NCI-H1436 treated with DMSO at 0.1 percent for 48 hours (cell line): ENCODE results near the gene SELENOO.

Experiments
- DNase-seq: peaks from one replicate; lab custom pipeline; 2025; lab: John Stamatoyannopoulos, UW

Gene SELENOO

GRCh38 chr22:50216684-50217520 lies 16.1 kb downstream of the SELENOO start:
- DNase-seq = no peak

- DNase-seq = no peak
These were observed 16.8 kb downstream of the SELENOO start for GRCh38 chr22:50217543-50218152.

- DNase-seq = no peak
These were observed 17.6 kb downstream of the SELENOO start for GRCh38 chr22:50218153-50218995.

GRCh38 chr22:50218996-50219727 lies 18.4 kb downstream of the SELENOO start:
- DNase-seq = no peak

- DNase-seq = no peak
These were observed 19.2 kb downstream of the SELENOO start for GRCh38 chr22:50219800-50220602.

GRCh38 chr22:50220603-50221409 lies 20.0 kb downstream of the SELENOO start:
- DNase-seq = no peak

GRCh38 chr22:50221410-50222300 lies 20.8 kb downstream of the SELENOO start:
- DNase-seq = no peak

GRCh38 chr22:50222508-50222907 lies 21.7 kb downstream of the SELENOO start:
- no peak for DNase-seq

- DNase-seq = no peak
These were observed 23.3 kb downstream of the SELENOO start for GRCh38 chr22:50224071-50224470.

GRCh38 chr22:50225200-50225969 lies 24.6 kb downstream of the SELENOO start:
- DNase-seq = no peak

GRCh38 chr22:50226063-50226874 lies 25.5 kb downstream of the SELENOO start:
- DNase-seq = no peak

- no peak for DNase-seq
These were observed 26.0 kb downstream of the SELENOO start for GRCh38 chr22:50226875-50227165.

GRCh38 chr22:50227579-50228215 lies 26.9 kb downstream of the SELENOO start:
- DNase-seq = no peak

GRCh38 chr22:50228366-50228765 lies 27.6 kb downstream of the SELENOO start:
- DNase-seq = no peak

GRCh38 chr22:50229370-50229769 lies 28.6 kb downstream of the SELENOO start:
- no peak for DNase-seq

- DNase-seq = no peak
These were observed 31.8 kb downstream of the SELENOO start for GRCh38 chr22:50232481-50233151.

GRCh38 chr22:50233223-50233622 lies 32.4 kb downstream of the SELENOO start:
- no peak for DNase-seq
